ENCODE data around the gene LTBP1. TPM values are rescaled to one million over a fixed set of nuclear protein-coding genes. Genes with fewer than 3 reads are reported as not detected.
A peak's percentile ranks its signal among the peaks of the same experiment; 100 is the strongest.

LTBP1 gene
- total and polyA plus RNA-seq, 4 donors = 107 to 573 (median 545) TPM

GRCh38 chr2:33326100-33326499, 379.3 kb downstream of the LTBP1 start:
- no peaks in the 10 kb centered on the region for H3K27me3 ChIP-seq (ENCODE audit: control insufficient read depth in 1 of 2, insufficient read depth in 2 of 2, low read length in 1 of 2)
- peaks cover 7% of the 10 kb centered on the region in 2 donors for H3K4me1 ChIP-seq (ENCODE audit: control insufficient read depth in 1 of 2, insufficient read depth in 2 of 2, low read length in 2 of 2)
- WGBS, 2 donors = 80 to 86% methylated on average over 4 of the region's 4 CpGs
- H3K27ac ChIP-seq (ENCODE audit: low read depth in 1 of 2, low read length in 2 of 2) = peak overlapping the region; percentile 25 to 43
- no peaks in the 10 kb centered on the region for H3K36me3 ChIP-seq (ENCODE audit: control insufficient read depth in 1 of 2, insufficient read depth in 2 of 2, low read length in 1 of 2)
- H3K4me3 ChIP-seq (ENCODE audit: low read length in 2 of 2) = no peak overlapping the region
- ATAC-seq (ENCODE audit: low FRiP score) (no peak), DNase-seq (no peak)
- intact Hi-C loops (cut with DNase I) = no loop called here
- H3K9me3 ChIP-seq (ENCODE audit: control insufficient read depth, low read length) = no peaks in the 10 kb centered on the region

GRCh38 chr2:33333433-33333832, 386.7 kb downstream of the LTBP1 start:
- WGBS, 2 donors = 93% methylated on average over 3 of the region's 3 CpGs
- Histone ChIP-seq H3K9me3 (ENCODE audit: control insufficient read depth, low read length) (no peaks in the 10 kb centered on the region), H3K4me3 (ENCODE audit: low read length in 2 of 2) (no peak overlapping the region), H3K27me3 (ENCODE audit: control insufficient read depth in 1 of 2, insufficient read depth in 2 of 2, low read length in 1 of 2) (no peaks in the 10 kb centered on the region), H3K4me1 (ENCODE audit: control insufficient read depth in 1 of 2, insufficient read depth in 2 of 2, low read length in 2 of 2) (no peaks in the 10 kb centered on the region), H3K27ac (ENCODE audit: low read depth in 1 of 2, low read length in 2 of 2) (no peak overlapping the region), H3K36me3 (ENCODE audit: control insufficient read depth in 1 of 2, insufficient read depth in 2 of 2, low read length in 1 of 2) (peaks cover 3% of the 10 kb centered on the region in 2 donors)
- intact Hi-C loops (cut with DNase I) = no loop called here
- ATAC-seq (ENCODE audit: low FRiP score) (no peak), DNase-seq (no peak)

GRCh38 chr2:33334083-33334482, 387.3 kb downstream of the LTBP1 start:
- no peaks in the 10 kb centered on the region for H3K27me3 ChIP-seq (ENCODE audit: control insufficient read depth in 1 of 2, insufficient read depth in 2 of 2, low read length in 1 of 2)
- 95 to 100% methylated on average over 4 of the region's 4 CpGs for WGBS, 2 donors
- DNase-seq (no peak), ATAC-seq (ENCODE audit: low FRiP score) (no peak)
- H3K36me3 ChIP-seq (ENCODE audit: control insufficient read depth in 1 of 2, insufficient read depth in 2 of 2, low read length in 1 of 2) = peaks cover 7 to 8% of the 10 kb centered on the region in 2 donors
- H3K4me3 ChIP-seq (ENCODE audit: low read length in 2 of 2) = no peak overlapping the region
- peaks cover 0 to 2% of the 10 kb centered on the region in 2 donors for H3K4me1 ChIP-seq (ENCODE audit: control insufficient read depth in 1 of 2, insufficient read depth in 2 of 2, low read length in 2 of 2)
- no peak overlapping the region for H3K27ac ChIP-seq (ENCODE audit: low read depth in 1 of 2, low read length in 2 of 2)
- intact Hi-C loops (cut with DNase I) = no loop called here
- H3K9me3 ChIP-seq (ENCODE audit: control insufficient read depth, low read length) = no peaks in the 10 kb centered on the region

GRCh38 chr2:33335516-33335915, 388.8 kb downstream of the LTBP1 start:
- Histone ChIP-seq H3K4me3 (ENCODE audit: low read length in 2 of 2) (no peak overlapping the region), H3K9me3 (ENCODE audit: control insufficient read depth, low read length) (no peaks in the 10 kb centered on the region), H3K27ac (ENCODE audit: low read depth in 1 of 2, low read length in 2 of 2) (peak overlapping the region; percentile 51 to 64), H3K27me3 (ENCODE audit: control insufficient read depth in 1 of 2, insufficient read depth in 2 of 2, low read length in 1 of 2) (no peaks in the 10 kb centered on the region), H3K36me3 (ENCODE audit: control insufficient read depth in 1 of 2, insufficient read depth in 2 of 2, low read length in 1 of 2) (peaks cover 7 to 8% of the 10 kb centered on the region in 2 donors), H3K4me1 (ENCODE audit: control insufficient read depth in 1 of 2, insufficient read depth in 2 of 2, low read length in 2 of 2) (peaks cover 0 to 3% of the 10 kb centered on the region in 2 donors)
- 20 to 23% methylated on average over 3 of the region's 3 CpGs for WGBS, 2 donors
- intact Hi-C loops (cut with DNase I) = no loop called here
- no peak for DNase-seq
- ATAC-seq (ENCODE audit: low FRiP score) = no peak

- no peak overlapping the region for H3K27ac ChIP-seq (ENCODE audit: low read depth in 1 of 2, low read length in 2 of 2)
- WGBS, 2 donors = 88 to 89% methylated on average over 4 of the region's 4 CpGs
- peaks cover 0 to 3% of the 10 kb centered on the region in 2 donors for H3K4me1 ChIP-seq (ENCODE audit: control insufficient read depth in 1 of 2, insufficient read depth in 2 of 2, low read length in 2 of 2)
- H3K36me3 ChIP-seq (ENCODE audit: control insufficient read depth in 1 of 2, insufficient read depth in 2 of 2, low read length in 1 of 2) = peaks cover 7 to 8% of the 10 kb centered on the region in 2 donors
- DNase-seq (no peak), ATAC-seq (ENCODE audit: low FRiP score) (no peak)
- H3K27me3 ChIP-seq (ENCODE audit: control insufficient read depth in 1 of 2, insufficient read depth in 2 of 2, low read length in 1 of 2) = no peaks in the 10 kb centered on the region
- H3K4me3 ChIP-seq (ENCODE audit: low read length in 2 of 2) = no peak overlapping the region
- intact Hi-C loops (cut with DNase I) = no loop called here
- no peaks in the 10 kb centered on the region for H3K9me3 ChIP-seq (ENCODE audit: control insufficient read depth, low read length)
Measured at GRCh38 chr2:33336036-33336625, 389.4 kb downstream of the LTBP1 start.

- Histone ChIP-seq H3K4me3 (ENCODE audit: low read length in 2 of 2) (no peak overlapping the region), H3K9me3 (ENCODE audit: control insufficient read depth, low read length) (no peaks in the 10 kb centered on the region), H3K36me3 (ENCODE audit: control insufficient read depth in 1 of 2, insufficient read depth in 2 of 2, low read length in 1 of 2) (peaks cover 7 to 8% of the 10 kb centered on the region in 2 donors), H3K27me3 (ENCODE audit: control insufficient read depth in 1 of 2, insufficient read depth in 2 of 2, low read length in 1 of 2) (no peaks in the 10 kb centered on the region), H3K27ac (ENCODE audit: low read depth in 1 of 2, low read length in 2 of 2) (no peak overlapping the region), H3K4me1 (ENCODE audit: control insufficient read depth in 1 of 2, insufficient read depth in 2 of 2, low read length in 2 of 2) (peaks cover 0 to 3% of the 10 kb centered on the region in 2 donors)
- DNase-seq (no peak), ATAC-seq (ENCODE audit: low FRiP score) (no peak)
- WGBS, 2 donors = 94% methylated on average over 7 of the region's 7 CpGs
- intact Hi-C loops (cut with DNase I) = no loop called here
Measured at GRCh38 chr2:33337385-33337960, 390.7 kb downstream of the LTBP1 start.

DNA sequence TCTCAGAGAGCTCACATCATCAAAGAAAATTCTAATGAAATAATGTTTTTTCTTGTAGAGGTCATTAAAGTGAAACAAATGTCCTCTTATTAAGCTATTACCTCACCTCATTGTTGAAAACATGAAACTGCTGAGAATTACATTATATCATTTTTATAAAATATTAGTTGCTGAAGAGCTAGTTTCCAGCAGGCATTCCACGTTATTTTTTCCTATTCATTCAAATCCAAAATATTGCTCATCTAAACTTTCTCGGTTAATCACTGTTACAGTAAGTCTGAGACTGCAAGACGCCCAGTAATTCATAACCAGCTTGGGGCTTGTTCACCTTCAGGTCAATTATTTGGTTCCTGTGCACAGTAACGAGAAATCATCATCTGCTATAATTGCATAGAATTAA, 391.2 kb downstream of the LTBP1 start:
- 84 to 88% methylated on average over 4 of the region's 4 CpGs for whole genome bisulfite sequencing, 2 donors
- Histone ChIP-seq H3K4me3 (ENCODE audit: low read length in 2 of 2) (no peak overlapping the region), H3K36me3 (ENCODE audit: control insufficient read depth in 1 of 2, insufficient read depth in 2 of 2, low read length in 1 of 2) (peaks cover 7 to 8% of the 10 kb centered on the region in 2 donors), H3K9me3 (ENCODE audit: control insufficient read depth, low read length) (no peaks in the 10 kb centered on the region), H3K4me1 (ENCODE audit: control insufficient read depth in 1 of 2, insufficient read depth in 2 of 2, low read length in 2 of 2) (peaks cover 0 to 3% of the 10 kb centered on the region in 2 donors), H3K27me3 (ENCODE audit: control insufficient read depth in 1 of 2, insufficient read depth in 2 of 2, low read length in 1 of 2) (no peaks in the 10 kb centered on the region), H3K27ac (ENCODE audit: low read depth in 1 of 2, low read length in 2 of 2) (no peak overlapping the region)
- DNase-seq (no peak), ATAC-seq (ENCODE audit: low FRiP score) (no peak)
- intact Hi-C loops (cut with DNase I) = no loop called here

DNA sequence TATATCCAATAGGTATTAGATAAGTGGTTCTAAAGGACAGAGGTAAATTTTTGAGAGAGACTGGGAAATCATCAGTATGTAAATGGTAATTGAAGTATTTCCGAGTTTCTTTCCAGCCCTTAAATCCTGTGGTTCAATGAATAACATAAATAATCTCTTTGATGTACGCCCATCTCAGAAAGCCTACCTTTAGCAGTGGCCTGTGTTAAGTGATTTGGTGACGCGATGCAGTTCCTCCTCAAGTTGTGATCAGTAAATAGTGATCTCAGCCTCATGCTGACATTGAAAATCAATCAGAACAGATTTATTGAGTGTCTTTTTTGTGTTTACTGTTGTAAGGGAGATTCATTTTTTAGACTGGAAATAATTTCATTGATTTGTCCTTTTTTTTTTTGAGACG, 392.5 kb downstream of the LTBP1 start:
- no peak for DNase-seq
- H3K27ac ChIP-seq (ENCODE audit: low read depth in 1 of 2, low read length in 2 of 2) = no peak overlapping the region
- H3K36me3 ChIP-seq (ENCODE audit: control insufficient read depth in 1 of 2, insufficient read depth in 2 of 2, low read length in 1 of 2) = peaks cover 7 to 9% of the 10 kb centered on the region in 2 donors
- H3K4me3 ChIP-seq (ENCODE audit: low read length in 2 of 2) = no peak overlapping the region
- 84 to 89% methylated on average over 5 of the region's 5 CpGs for WGBS, 2 donors
- no peaks in the 10 kb centered on the region for H3K9me3 ChIP-seq (ENCODE audit: control insufficient read depth, low read length)
- intact Hi-C loops (cut with DNase I) = no loop called here
- H3K27me3 ChIP-seq (ENCODE audit: control insufficient read depth in 1 of 2, insufficient read depth in 2 of 2, low read length in 1 of 2) = no peaks in the 10 kb centered on the region
- H3K4me1 ChIP-seq (ENCODE audit: control insufficient read depth in 1 of 2, insufficient read depth in 2 of 2, low read length in 2 of 2) = peaks cover 0 to 3% of the 10 kb centered on the region in 2 donors
- ATAC-seq (ENCODE audit: low FRiP score) = no peak

- H3K9me3 ChIP-seq (ENCODE audit: control insufficient read depth, low read length) = no peaks in the 10 kb centered on the region
- 13 to 21% methylated on average over 6 of the region's 6 CpGs for WGBS, 2 donors
- DNase-seq (peak; percentile 89 to 91), ATAC-seq (ENCODE audit: low FRiP score) (peak; percentile 91)
- H3K4me3 ChIP-seq (ENCODE audit: low read length in 2 of 2) = no peak overlapping the region
- peaks cover 7 to 14% of the 10 kb centered on the region in 2 donors for H3K36me3 ChIP-seq (ENCODE audit: control insufficient read depth in 1 of 2, insufficient read depth in 2 of 2, low read length in 1 of 2)
- no peaks in the 10 kb centered on the region for H3K27me3 ChIP-seq (ENCODE audit: control insufficient read depth in 1 of 2, insufficient read depth in 2 of 2, low read length in 1 of 2)
- peaks cover 0 to 3% of the 10 kb centered on the region in 2 donors for H3K4me1 ChIP-seq (ENCODE audit: control insufficient read depth in 1 of 2, insufficient read depth in 2 of 2, low read length in 2 of 2)
- no peak overlapping the region for H3K27ac ChIP-seq (ENCODE audit: low read depth in 1 of 2, low read length in 2 of 2)
- intact Hi-C loops (cut with DNase I) = no loop called here
Measured at GRCh38 chr2:33340280-33340679, 393.5 kb downstream of the LTBP1 start.

Measured in aorta (tissue), 5 donors.